Ureter (tissue), 1 donor: ENCODE results near the gene ADAM11. TPM values are rescaled to one million over a fixed set of nuclear protein-coding genes. Genes with fewer than 3 reads are reported as not detected.
A peak's percentile ranks its signal among the peaks of the same experiment; 100 is the strongest.
"Not testable (repeated sequence)": the region's sequence is repeated elsewhere in the genome, so short reads cannot be mapped to it uniquely, and the experiment has no call there.

Experiments used
- DNase-seq: peaks from one replicate; pipeline ENCODE4 v3.0.0-alpha.2; 2020; ENCODE audit warnings: low spot score
- total RNA-seq: library from RNA; stranded (reverse); gene quantifications from one replicate; pipeline ENCODE4 v1.2.4, GENCODE V29; 2023
- donor health status: DM: yes; HTN: yes; CAD: no.

Gene ADAM11
- total RNA-seq, 1 donor from 2014 or later: 2.2 TPM

DNA sequence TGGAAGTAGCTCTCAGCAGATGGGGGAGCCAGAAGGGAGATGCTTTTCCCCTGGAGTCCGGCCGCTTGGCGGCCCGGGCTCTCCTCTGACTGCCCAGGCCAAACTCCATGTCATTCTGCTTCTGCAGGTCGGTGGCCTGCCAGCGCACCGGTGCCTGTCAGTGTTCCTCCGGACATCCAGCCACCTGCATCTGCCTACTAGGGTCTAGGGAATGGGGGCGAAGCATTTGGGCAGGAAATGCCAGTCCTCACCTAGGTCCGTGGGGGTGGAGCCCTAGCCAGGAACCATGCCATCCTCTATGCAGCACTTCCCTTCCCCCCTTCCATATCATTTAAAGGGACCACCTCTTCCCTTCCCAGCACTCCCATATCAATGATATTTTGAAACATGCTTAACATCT, 37.1 kb downstream of the ADAM11 start:
- no peak for DNase-seq

GRCh38 chr17:44796731-44797130, 37.9 kb downstream of the ADAM11 start:
- no peak for DNase-seq

GRCh38 chr17:44797802-44798201, 39.0 kb downstream of the ADAM11 start:
- DNase-seq: no peak

DNA sequence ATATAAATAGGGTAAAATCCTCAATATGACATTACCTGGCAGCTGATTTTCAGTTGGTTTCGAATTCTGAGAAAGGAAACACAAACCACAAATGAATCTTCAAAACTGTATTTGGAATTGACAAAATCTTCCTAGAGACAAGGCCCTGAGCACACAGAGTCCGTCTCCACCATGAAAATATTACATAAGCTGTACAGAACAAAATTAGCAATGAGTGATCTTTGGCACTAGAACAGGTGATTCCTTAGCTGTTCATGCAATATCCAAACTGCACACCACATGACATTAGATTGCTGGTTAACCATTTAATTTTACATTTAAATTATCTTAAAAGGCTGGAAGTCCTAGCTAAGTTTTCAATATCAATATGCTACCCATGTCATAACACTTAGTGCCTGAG, 39.6 kb downstream of the ADAM11 start:
- DNase-seq: no peak

GRCh38 chr17:44801880-44802279, 43.1 kb downstream of the ADAM11 start:
- DNase-seq: no peak

DNA sequence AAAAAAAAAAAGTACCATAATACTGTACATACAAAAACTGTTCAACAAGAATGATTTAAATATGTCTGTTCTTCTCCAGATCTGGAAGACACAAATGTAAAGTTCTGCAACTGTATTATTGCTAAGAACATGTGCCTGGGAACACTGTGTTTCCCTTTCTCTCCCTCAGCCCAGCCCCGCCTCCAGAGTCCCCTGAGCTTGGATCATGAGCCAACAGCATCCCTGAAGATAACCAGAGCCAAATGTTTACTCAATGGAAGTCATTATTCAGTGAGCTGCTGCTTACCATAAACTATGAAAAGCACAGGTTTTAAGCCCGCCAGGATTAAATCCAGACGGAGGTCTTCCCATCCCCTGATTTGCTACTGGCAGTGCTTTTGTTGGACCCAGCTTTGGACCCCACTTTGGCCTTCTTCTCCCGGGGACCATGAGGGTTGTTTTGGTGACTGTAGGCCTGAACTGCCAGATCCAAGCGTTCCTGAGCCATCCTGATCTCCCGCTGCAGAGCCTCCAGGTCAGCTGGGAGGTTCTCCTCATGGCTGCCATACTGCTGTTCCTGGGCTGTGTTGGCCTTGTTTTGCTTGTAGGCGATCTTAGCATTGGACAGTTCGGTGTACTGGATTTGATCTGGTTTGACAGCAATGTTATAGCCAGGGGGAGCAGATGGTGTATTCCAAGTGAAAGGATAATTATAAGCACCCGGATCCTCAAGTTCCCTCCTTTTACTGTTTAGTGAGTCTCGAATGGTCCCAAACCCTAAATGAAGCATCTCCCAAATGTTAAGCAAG, 45.7 kb downstream of the ADAM11 start:
- DNase-seq: no peak

DNA sequence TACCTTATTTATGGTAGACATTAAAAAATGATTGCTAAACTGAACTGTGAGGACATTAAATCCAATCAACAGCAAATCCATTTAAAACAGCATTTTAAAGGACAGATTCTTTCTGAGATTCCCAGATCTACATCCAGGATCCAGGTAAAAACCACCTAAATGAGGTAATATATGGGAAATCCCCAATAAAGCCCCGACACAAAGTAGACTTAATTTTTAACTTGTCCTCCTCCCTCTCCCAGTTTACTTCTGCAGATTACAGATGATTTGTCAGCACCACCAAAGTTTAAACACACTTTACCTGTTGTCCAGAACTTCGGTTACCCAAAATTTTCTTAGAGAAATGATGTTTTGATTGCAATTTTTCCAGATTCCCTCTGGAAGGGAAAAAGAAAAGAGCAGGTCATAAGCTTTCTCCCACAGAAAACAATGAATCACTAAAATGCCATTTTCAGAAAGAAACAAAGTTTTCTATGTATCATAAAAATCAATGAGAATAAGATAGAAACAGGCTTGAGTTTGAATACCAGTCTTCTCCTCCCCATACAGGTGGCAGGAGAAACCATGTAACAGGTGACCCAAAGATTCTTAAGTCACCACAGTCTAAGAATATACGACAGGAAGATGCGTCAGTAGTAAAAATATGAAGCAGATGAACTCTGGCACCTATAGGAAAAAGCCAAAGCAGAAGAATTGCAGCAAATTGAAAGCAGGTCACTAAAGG, 48.5 kb downstream of the ADAM11 start:
- DNase-seq: no peak

DNA sequence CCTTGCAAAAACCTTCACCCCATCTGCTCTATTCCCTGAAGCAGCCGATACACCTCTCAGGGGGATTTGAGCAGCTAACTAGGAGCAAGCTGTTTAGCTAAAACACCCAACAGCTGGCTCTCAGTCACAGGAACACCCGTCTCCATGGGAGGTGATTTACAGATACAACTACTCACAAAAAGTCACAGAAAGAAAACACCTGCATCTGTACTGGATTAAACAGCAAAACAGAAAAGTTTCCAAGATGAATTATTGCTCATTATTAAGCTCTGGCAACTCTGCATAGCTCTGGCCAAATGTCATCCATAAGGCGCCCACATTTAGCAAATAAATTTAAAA, 49.0 kb downstream of the ADAM11 start:
- no peak for DNase-seq

DNA sequence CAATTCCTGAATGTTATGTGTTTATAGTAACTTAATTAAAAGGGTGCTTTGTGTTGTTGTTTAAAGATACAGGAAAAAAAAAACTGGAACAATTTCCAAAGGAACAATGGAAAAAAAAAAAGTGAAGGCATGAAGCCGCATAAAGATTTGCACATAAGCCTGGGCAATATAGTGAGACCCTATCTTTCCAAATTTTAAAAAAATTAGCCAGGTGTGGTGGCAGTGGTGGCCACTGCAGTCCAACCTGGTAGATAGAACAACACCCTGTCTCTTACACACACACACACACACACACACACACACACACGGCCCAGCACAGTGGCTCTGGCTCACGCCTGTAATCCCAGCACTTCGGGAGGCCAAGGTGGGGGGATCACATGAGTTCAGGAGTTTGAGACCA, 49.4 kb downstream of the ADAM11 start:
- no peak for DNase-seq

- not testable (repeated sequence) for DNase-seq
These were observed 50.0 kb downstream of the ADAM11 start for GRCh38 chr17:44808656-44809388.

DNA sequence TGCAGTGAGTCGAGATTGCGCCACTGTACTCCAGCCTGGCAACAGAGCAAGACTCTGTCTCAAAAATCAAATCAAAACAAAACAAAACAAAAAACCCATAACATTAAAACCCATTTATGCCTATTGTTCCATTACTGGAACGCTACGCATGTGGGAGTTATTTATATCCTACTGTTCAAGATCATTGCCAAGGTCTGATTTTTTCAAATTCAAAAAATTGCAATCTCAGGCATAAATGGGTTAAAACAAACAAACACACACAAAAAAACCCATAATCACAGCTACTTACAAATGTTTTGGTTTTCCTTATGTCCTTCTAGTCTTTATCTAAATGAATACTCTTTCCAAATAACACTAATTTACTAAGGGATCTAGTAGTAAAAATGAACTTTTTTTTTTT, 53.5 kb downstream of the ADAM11 start:
- no peak for DNase-seq

DNA sequence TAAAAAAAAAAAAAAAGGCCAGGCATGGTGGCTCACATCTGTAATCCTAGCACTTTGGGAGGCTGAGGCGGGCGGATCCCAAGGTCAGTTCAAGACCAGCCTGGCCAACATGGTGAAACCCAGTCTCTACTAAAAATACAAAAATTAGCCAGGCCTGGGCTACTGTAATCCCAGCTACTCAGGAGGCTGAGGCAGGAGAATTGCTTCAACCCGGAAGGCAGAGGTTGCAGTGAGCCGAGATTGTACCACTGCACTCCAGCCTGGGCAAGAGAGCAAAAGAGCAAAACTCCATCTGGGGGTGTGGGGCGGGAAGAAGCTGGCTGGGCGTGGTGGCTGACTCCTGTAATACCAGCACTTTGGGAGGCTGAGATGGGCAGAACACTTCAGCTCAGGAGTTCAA, 59.7 kb downstream of the ADAM11 start:
- DNase-seq: not testable (repeated sequence)

- DNase-seq: no peak
These were observed 61.9 kb downstream of the ADAM11 start for GRCh38 chr17:44820631-44821212.

- DNase-seq: not testable (repeated sequence)
These were observed 66.4 kb downstream of the ADAM11 start for GRCh38 chr17:44825236-44825635.

- DNase-seq: no peak
These were observed 67.5 kb downstream of the ADAM11 start for GRCh38 chr17:44826123-44826790.

DNA sequence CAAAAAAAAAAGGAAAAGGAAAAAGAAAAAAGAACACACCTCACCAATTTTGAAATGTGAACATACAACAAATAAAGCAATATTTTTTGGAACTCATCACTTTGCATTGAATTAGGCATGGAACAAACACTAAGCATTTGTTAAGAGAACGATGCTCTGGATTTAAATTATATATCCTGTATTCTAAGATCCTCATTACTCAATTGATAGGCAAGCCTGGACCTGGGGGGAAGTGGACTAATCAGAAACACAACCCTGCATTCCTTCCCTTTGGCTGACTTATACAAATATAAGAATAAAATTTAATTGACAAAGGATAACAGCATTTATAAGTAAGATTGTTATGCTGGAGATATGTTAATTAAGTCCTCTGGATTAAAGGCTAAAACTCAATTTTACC, 69.1 kb downstream of the ADAM11 start:
- no peak for DNase-seq

DNA sequence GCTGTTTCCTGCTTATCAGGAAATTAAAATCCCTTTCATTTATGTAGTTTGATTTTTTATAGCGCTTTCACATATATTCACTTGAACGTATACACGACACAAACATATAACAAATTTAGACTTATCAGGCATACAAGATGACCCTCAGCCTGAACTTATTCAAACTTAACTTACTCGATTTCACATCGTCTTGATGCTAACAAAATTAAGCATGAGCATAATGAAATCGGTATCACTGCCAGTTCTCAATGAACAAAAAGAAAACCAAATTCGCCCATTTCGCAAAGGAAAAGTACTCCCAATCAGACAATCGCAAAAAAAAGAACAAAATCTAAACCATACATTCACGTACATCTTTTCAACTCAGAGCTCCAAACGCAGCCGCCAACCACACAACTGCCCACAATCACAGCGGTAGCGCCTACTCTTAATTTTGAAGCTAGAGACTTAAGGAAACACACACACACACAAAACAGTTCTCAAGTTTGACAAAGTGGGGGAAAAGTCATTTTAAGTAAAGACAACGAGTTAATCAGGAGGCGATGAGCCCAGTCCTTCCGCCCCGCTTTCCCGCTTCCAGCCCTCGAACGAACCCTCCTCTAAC, 70.2 kb downstream of the ADAM11 start:
- no peak for DNase-seq

DNA sequence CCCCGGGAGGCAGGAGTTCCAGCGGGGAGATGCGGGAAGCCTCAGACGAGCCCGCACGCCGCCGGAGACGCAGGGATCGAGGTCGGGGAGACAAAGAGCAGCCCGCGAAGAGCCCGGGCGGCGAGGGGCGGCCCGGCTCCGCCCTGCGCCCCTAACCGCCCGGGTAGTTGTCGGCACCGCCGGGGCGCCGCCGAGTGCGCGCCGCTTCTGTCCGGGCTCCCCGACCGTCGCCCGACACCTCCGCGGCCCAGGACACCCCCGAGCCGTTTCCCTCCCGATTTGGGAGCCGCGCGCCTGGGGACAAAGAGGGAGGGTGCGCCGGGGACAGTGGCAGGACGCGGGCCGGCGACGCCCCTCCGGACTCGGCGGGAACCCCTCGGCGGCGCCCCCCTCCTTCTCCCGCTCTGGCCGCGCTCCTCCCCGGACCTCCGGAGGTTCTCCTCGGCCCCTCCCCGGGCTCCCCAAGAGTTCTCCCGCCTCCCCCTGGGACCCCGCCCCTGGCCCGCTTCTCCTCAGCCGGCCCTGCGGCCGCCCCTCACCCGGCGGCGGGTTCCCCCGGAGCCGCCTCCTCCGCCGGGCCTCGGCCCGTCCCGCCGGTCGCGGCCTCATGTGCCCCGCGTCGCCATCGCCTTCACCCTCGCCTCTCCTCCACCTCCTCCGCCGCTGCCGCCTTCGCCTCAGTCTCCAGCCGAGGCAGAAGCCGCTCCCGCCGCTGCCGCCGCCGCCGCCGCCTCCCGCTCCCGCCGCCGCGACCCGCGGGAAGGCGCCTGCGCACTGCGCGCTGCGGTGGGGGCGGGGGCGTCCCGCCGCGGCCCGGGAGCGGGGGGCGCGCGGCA, 71.0 kb downstream of the ADAM11 start, which contains the start of gene GJC1:
TSS of gene GJC1 (minus strand) at position 765 of the 836 bp plus-strand sequence. CDS start 24,470 bp downstream, outside the sequence.
- DNase-seq: peak; percentile 57

DNA sequence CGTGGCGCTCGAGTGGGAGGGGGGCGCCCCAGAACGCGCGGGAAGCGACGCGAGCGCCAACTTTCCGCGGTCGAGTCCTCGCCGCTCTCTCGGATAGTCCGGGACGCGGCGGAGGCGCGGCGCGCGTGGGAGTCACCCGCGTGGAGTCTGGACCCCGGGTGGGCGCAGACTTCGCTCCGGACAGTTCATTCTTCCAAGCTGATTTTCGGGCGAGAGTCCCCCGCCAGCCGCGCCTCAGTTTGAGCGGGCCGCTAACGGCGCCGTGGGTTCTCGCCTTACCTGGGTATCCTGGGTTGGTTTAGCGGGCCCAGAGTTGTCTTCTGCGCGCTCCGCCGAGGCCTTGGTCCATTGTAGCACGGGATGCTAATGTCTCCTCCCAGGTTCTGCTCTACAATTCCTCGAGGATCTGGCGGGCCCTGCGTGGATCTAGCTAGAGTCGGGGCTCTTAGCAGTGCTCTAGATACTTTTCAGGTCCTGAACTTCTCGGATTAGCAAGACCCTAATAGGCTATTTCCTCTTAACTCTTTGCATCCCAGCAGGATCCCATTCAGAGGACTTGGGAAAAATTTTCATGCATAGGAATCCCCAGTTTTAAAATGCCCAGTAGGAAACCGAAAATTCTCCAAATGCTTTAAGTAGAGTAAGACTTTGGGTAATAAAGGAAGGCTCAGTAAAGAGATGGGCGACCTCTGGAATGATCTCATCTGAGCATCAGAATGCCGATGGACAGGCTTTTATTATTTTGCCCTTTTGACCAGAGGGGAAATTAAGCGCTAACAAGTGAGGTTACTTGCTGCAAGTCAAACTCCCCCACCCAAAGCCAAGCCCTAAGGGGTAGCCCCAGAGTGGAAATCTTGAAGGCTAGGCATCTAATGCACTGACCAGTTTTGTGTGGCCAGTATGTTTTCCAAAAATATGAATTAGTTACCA, 71.8 kb downstream of the ADAM11 start:
- DNase-seq: no peak
